Keratinocyte (primary cell): ENCODE data around the gene EFEMP1.

Experiments
- EZH2 ChIP-seq: IDR thresholded peaks from one replicate; pipeline ENCODE4 v1.6.1; 2012; ENCODE audit warnings: inconsistent platforms, mild to moderate bottlenecking, low read length, moderate library complexity
- TF ChIP-seq, protein P1 (sequence below), 3 experiments: IDR thresholded peaks in 1 of 3; conservative IDR thresholded peaks in 1 of 3; optimal IDR thresholded peaks in 1 of 3; 2 replicates in 2 of 3; 3 replicates in 1 of 3; pipeline versions ENCODE3 to v1.5.1; 2011; ENCODE audit warnings: low read length in 3 of 3, mild to moderate bottlenecking in 3 of 3, moderate library complexity in 2 of 3, control low read depth in 1 of 3, inconsistent platforms in 1 of 3; ENCODE audit not compliant: insufficient read depth in 2 of 3; ENCODE audit errors: extremely low read depth in 1 of 3

DNA sequence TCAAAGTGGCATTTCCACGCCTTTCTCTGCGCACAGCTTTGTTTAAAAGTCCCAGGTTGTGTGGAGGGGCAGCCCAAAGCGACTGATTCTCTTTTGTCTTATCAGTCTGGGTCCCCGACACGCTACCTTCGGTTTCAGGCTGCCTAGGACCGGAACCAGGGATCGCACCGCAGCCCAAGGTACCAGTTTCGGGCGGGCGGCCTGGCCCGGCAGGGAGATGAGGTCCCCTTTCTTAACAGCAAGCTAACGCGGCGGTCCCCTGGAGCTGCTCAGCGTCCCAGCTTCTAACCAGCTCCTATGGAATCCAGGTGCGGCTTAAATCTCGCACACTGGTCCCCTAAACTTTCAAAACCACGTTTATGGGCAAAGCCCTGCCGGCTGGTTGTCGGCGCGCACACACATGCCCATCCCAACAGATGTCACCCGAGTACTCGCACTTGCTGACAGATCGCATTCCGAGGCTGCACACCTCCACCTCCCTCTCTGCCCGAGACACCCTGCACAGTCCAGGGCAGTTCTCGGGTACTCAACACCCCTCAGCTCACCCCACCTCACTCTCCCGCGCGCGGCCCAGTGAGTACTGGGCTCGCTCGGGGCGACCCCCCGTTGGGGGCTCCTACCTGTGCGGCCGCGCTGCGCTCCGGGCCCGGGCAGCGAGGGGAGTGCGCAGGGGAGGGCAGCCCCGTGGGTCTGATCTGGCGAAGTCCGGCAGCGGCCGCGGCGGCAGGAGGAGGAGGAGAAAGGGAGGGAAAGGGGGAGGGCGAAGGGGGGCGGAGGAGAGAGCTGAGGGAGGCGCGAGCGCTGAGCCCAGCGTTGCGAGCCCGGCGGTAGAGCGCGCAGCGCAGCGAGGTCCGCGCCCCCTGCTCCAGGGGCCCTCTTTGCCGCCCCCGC, at the start of gene EFEMP1:
- TF ChIP-seq, protein P1, sequence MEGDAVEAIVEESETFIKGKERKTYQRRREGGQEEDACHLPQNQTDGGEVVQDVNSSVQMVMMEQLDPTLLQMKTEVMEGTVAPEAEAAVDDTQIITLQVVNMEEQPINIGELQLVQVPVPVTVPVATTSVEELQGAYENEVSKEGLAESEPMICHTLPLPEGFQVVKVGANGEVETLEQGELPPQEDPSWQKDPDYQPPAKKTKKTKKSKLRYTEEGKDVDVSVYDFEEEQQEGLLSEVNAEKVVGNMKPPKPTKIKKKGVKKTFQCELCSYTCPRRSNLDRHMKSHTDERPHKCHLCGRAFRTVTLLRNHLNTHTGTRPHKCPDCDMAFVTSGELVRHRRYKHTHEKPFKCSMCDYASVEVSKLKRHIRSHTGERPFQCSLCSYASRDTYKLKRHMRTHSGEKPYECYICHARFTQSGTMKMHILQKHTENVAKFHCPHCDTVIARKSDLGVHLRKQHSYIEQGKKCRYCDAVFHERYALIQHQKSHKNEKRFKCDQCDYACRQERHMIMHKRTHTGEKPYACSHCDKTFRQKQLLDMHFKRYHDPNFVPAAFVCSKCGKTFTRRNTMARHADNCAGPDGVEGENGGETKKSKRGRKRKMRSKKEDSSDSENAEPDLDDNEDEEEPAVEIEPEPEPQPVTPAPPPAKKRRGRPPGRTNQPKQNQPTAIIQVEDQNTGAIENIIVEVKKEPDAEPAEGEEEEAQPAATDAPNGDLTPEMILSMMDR (optimal IDR thresholded peaks at IDR 0.05 in 1 of 3, IDR thresholded peaks at IDR 0.05 in 1 of 3, conservative IDR thresholded peaks at IDR 0.05 in 1 of 3; ENCODE audit: extremely low read depth in 1 of 3, insufficient read depth in 2 of 3, low read length in 3 of 3), result peak in 1 of 3 experiments; percentile 67
- no peak for TF ChIP-seq EZH2
